ENCODE data around the gene SRRT.
"Not testable (repeated sequence)": the region's sequence is repeated elsewhere in the genome, so short reads cannot be mapped to it uniquely, and the experiment has no call there.

The SRRT gene

DNA sequence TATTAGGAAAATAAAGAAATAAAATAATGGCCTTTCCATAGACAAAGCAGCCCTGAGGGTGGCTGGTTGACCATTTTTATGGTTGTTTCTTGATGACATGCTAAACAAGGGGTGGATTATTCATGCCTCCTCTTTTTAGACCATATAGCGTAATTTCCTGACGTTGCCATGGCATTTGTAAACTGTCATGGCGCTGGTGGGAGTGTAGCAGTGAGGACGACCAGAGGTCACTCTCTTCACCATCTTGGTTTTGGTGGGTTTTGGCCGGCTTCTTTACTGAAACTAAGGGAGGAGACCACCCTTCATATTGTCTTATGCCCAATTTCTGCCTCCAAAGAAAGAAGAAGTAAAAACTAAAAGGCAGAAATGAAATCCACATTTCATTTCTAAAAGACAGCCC, 44.4 kb downstream of the SRRT start:
- FAIRE-seq; DNase-seq (ENCODE audit: extremely low spot score, insufficient read length, low read depth): not testable (repeated sequence)

DNA sequence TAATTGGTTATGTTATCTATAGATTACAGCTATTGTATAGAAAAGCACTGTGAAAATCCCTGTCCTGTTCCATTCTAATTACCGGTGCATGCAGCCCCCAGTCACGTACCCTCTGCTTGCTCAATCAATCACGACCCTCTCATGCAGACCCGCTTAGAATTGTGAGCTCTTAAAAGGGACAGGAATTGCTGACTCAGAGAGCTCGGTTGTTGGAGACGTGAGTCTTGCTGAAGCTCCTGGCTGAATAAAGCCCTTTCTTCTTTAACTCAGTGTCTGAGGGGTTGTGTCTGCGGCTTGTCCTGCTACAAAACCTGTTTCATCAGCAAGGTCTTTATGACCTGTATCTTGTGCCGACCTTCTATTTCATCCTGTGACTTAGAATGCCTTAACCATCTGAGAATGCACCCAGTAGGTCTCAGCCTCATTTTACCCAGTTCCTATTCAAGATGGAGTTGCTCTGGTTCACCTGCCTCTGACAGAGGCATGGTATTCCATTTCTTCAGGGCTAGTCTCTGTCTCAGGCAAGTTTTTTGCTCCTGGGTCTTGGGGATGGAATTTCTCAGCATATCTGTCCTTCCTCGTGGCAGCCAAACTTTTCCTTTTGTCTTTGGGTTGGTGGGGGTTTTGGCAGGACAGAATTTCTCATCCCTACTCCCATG, 45.0 kb downstream of the SRRT start:
- not testable (repeated sequence) for FAIRE-seq; DNase-seq (ENCODE audit: extremely low spot score, insufficient read length, low read depth)

DNA sequence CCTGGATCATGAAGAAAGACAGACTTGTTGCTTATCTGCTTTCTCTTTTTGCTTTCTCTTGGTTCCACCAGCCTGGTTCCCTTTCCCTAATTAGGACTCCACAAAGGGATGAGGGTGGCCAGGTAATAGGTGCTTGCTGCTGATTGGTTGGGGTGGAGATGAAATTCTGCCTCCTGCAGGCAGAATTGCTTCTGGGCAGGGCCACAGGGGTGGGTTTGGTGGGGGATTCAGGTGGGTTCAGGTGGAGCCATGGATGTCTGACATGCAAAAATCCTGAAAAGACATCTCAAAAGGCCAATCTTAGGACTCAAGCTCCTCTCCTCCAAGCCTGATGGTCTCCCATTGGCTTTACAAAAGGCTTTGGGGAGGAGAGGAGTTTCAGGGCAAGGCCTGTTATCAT, 46.1 kb downstream of the SRRT start:
- DNase-seq (ENCODE audit: extremely low spot score, insufficient read length, low read depth), result no peak
- no peak for FAIRE-seq

DNA sequence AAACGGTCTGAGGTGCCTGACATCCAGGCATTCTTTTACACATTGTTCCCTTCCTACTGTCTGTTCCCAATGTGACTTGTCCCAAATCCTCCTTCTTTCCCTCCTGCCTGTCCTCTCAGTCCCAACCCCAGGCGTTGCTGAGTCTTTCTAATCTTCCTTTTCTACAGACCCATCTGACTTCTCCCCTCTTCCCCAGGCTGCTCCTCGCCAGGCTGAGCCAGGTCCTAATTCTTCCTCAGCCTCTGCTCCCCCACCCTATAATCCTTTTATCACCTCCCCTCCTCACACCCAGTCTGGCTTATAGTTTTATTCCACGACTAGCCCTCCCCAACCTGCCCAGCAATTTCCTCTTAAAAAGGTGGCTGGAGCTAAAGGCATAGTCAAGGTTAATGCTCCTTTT, 48.7 kb downstream of the SRRT start:
- not testable (repeated sequence) for DNase-seq (ENCODE audit: extremely low spot score, insufficient read length, low read depth); FAIRE-seq

DNA sequence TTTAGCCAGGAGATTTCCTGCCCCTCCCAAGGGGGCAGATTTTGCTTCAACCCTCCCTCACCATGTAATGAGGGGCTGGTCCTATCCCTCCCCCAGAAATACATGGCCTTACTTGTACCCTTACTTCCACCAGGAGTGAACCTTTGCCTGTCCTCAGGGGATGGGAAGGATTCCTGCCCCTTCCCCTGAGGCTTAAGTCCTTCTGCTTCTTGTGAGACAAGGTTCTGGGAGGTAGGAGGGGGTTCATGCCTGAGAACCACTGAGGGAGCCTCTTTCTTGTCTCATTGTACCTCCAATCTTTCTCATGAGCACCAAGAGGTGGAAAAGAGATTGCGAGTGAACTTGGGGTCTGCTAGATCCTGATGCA, 54.9 kb downstream of the SRRT start:
- DNase-seq (ENCODE audit: extremely low spot score, insufficient read length, low read depth) (no peak), FAIRE-seq (no peak)

DNA sequence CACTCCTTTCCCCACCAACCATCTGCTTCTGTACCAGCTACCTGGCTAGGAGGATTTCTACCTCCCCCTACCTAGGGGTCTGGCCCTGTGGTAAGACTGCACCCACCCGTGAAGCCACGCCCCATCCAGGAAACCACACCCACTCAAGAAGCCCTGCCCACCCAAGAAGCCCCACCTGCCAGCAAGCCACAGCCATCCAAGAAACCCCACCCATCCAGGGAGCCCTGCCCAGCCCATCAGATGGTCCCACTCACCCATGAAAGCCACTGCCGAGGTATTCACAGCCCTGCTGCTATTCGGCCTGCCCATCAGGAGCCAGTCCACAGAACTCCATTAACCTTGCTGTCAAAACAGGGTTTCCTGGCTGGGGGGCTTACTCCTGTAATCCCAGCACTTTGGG, 58.8 kb downstream of the SRRT start:
- FAIRE-seq, result no peak
- DNase-seq (ENCODE audit: extremely low spot score, insufficient read length, low read depth), result no peak

DNA sequence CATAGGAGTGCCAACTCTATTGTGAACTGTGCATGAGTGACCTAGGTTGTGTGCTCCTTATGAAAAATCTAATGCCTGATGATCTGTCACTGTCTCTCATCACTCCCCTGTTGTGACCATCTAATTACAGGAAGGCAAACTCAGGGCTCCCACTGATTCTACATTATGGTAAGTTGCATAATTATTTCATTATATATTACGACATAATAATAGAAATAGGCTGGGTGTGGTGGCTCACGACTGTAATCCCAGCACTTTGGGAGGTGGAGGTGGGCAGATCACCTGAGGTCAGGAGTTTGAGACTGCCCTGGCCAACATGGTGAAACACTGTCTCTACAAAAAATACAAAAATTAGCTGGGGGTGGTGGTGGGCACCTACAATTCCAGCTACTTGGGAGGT, 60.5 kb downstream of the SRRT start:
- DNase-seq (ENCODE audit: extremely low spot score, insufficient read length, low read depth); FAIRE-seq: not testable (repeated sequence)

DNA sequence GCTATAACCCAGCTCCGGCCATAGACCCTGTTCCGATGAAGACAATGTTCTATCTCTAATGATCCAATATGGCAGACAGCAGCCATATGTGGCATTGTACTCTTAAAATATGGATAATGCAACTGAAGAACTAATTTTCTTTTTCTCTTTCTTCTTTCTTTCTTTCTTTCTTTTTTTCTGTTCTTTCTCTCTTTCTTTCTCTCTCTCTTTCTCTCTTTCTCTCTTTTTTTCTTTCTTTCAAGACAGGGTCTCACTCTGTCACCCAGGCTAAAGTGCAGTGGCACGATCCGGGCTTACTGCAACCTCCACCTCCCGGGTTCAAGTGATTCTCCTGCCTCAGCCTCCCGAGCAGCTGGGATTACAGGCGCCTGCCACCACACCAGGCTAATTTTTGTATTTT, 61.3 kb downstream of the SRRT start:
- not testable (repeated sequence) for DNase-seq (ENCODE audit: extremely low spot score, insufficient read length, low read depth); FAIRE-seq
